ENCODE measurements around the gene PTK7. TPM values are rescaled to one million over a fixed set of nuclear protein-coding genes. Genes with fewer than 3 reads are reported as not detected.

Gene PTK7
- total RNA-seq, 1 donor from 2014 or later = 68.0 TPM

DNA sequence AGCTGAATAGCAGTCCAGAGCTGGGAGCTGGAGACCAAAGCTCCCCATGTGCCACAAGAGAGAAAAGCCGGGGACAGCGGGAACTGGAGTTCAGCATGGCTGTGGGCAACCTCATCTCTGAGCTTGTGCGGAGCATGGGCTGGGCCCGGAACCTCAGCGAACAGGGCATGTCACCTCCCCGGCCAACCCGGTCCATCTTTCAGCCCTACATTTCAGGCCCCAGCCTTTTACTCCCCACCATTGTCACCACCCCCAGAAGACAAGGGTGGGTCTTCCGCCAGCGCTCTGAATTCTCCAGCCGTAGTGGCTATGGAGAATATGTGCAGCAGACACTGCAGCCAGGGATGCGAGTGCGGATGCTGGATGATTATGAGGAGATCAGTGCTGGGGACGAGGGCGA, 109.9 kb downstream of the PTK7 start:
- H3K27ac ChIP-seq = no peak overlapping the region
- H3K9ac ChIP-seq = no peak overlapping the region
- H3K4me1 ChIP-seq = no peaks in the 10 kb centered on the region
- no peak overlapping the region for H3K4me3 Mint-ChIP-seq
- peaks cover 3% of the 10 kb centered on the region for H3K36me3 ChIP-seq
- no peak overlapping the region for H3K27ac Mint-ChIP-seq
- DNase-seq (ENCODE audit: low spot score) = no peak
- H3K79me2 ChIP-seq (ENCODE audit: low read depth) = no peaks in the 10 kb centered on the region
- no peaks in the 10 kb centered on the region for H3K9me3 Mint-ChIP-seq
- H3K4me3 ChIP-seq = no peak overlapping the region
- H3K27me3 ChIP-seq = no peaks in the 10 kb centered on the region
- peaks cover 19% of the 10 kb centered on the region for H3K4me1 Mint-ChIP-seq
- H2AFZ ChIP-seq (replicated peaks) = no peak overlapping the region
- peaks cover 23% of the 10 kb centered on the region for H3F3A ChIP-seq (ENCODE audit: low read depth)
- H3K36me3 Mint-ChIP-seq = peaks cover 16% of the 10 kb centered on the region
- no peaks in the 10 kb centered on the region for H4K20me1 ChIP-seq (ENCODE audit: low read depth)
- no peaks in the 10 kb centered on the region for H3K9me3 ChIP-seq (ENCODE audit: low read depth)
- TF ChIP-seq EZH2 (IDR thresholded peaks at IDR 0.05) = no peak
- H3K27me3 Mint-ChIP-seq (ENCODE audit: insufficient read depth, low read depth) = peaks cover 7% of the 10 kb centered on the region
- no peak overlapping the region for H3K4me2 ChIP-seq

DNA sequence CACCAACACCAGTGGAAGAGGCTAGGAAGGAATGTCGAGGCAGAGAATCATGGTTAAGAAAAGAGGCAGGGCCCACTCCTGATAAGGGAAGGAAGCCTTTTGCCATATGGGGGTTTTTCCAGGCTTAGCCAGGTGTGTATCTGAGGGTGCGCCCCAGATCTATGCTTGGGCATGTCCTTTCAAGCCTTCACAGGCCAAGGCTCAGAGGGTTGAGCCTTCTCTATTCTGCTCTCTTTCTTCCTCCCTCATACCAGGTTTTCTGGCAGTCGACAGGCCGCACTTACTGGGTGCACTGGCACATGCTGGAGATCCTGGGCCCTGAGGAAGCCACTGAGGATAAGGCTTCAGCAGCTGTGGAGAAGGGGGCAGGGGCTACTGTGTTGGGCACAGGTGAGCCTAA, 110.6 kb downstream of the PTK7 start:
- Histone ChIP-seq H3F3A (ENCODE audit: low read depth) (peaks cover 16% of the 10 kb centered on the region), H4K20me1 (ENCODE audit: low read depth) (no peaks in the 10 kb centered on the region), H3K79me2 (ENCODE audit: low read depth) (no peaks in the 10 kb centered on the region), H2AFZ (replicated peaks) (no peak overlapping the region), H3K27ac (no peak overlapping the region), H3K36me3 (peaks cover 3% of the 10 kb centered on the region), H3K9me3 (ENCODE audit: low read depth) (no peaks in the 10 kb centered on the region), H3K4me3 (no peak overlapping the region), H3K27me3 (no peaks in the 10 kb centered on the region), H3K4me2 (no peak overlapping the region), H3K4me1 (no peaks in the 10 kb centered on the region), H3K9ac (no peak overlapping the region)
- DNase-seq (ENCODE audit: low spot score) = no peak
- H3K4me1 Mint-ChIP-seq = peaks cover 12% of the 10 kb centered on the region
- H3K9me3 Mint-ChIP-seq = no peaks in the 10 kb centered on the region
- H3K4me3 Mint-ChIP-seq = no peak overlapping the region
- peaks cover 4% of the 10 kb centered on the region for H3K27me3 Mint-ChIP-seq (ENCODE audit: insufficient read depth, low read depth)
- TF ChIP-seq EZH2 (IDR thresholded peaks at IDR 0.05) = no peak
- TF ChIP-seq, protein P1, sequence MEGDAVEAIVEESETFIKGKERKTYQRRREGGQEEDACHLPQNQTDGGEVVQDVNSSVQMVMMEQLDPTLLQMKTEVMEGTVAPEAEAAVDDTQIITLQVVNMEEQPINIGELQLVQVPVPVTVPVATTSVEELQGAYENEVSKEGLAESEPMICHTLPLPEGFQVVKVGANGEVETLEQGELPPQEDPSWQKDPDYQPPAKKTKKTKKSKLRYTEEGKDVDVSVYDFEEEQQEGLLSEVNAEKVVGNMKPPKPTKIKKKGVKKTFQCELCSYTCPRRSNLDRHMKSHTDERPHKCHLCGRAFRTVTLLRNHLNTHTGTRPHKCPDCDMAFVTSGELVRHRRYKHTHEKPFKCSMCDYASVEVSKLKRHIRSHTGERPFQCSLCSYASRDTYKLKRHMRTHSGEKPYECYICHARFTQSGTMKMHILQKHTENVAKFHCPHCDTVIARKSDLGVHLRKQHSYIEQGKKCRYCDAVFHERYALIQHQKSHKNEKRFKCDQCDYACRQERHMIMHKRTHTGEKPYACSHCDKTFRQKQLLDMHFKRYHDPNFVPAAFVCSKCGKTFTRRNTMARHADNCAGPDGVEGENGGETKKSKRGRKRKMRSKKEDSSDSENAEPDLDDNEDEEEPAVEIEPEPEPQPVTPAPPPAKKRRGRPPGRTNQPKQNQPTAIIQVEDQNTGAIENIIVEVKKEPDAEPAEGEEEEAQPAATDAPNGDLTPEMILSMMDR (IDR thresholded peaks at IDR 0.05) = no peak
- no peak for TF ChIP-seq EZH2phosphoT487 (IDR thresholded peaks at IDR 0.05)
- no peak overlapping the region for H3K27ac Mint-ChIP-seq
- H3K36me3 Mint-ChIP-seq = peaks cover 16% of the 10 kb centered on the region

DNA sequence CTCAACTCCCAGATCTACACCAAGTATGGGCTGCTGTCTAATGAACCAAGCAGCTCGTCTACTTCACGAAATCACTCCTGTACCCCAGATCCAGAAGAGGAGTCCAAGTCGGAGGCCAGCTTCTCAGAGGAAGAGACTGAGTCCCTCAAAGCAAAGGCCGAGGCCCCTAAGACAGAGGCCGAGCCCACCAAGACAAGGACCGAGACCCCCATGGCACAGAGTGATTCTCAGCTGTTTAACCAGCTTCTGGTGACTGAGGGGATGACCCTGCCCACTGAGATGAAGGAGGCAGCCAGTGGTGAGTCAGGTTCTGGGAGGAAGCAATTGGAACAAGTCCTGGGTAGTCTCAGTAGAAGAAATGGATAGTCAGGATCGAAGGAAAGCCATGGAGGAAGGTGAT, 111.7 kb downstream of the PTK7 start:
- peaks cover 4% of the 10 kb centered on the region for H3K27me3 Mint-ChIP-seq (ENCODE audit: insufficient read depth, low read depth)
- Histone ChIP-seq H3F3A (ENCODE audit: low read depth) (peaks cover 6% of the 10 kb centered on the region), H4K20me1 (ENCODE audit: low read depth) (no peaks in the 10 kb centered on the region), H3K4me2 (no peak overlapping the region), H3K79me2 (ENCODE audit: low read depth) (no peaks in the 10 kb centered on the region), H3K27ac (no peak overlapping the region), H3K9ac (no peak overlapping the region), H3K36me3 (peaks cover 3% of the 10 kb centered on the region), H3K27me3 (no peaks in the 10 kb centered on the region), H2AFZ (replicated peaks) (no peak overlapping the region), H3K4me3 (no peak overlapping the region), H3K4me1 (no peaks in the 10 kb centered on the region), H3K9me3 (ENCODE audit: low read depth) (no peaks in the 10 kb centered on the region)
- H3K36me3 Mint-ChIP-seq = peaks cover 19% of the 10 kb centered on the region
- no peak for TF ChIP-seq EZH2 (IDR thresholded peaks at IDR 0.05)
- TF ChIP-seq, protein P1 (IDR thresholded peaks at IDR 0.05) = no peak
- no peak for TF ChIP-seq EZH2phosphoT487 (IDR thresholded peaks at IDR 0.05)
- no peak for DNase-seq (ENCODE audit: low spot score)
- no peak overlapping the region for H3K27ac Mint-ChIP-seq
- peaks cover 6% of the 10 kb centered on the region for H3K4me1 Mint-ChIP-seq
- no peak overlapping the region for H3K4me3 Mint-ChIP-seq
- no peaks in the 10 kb centered on the region for H3K9me3 Mint-ChIP-seq

DNA sequence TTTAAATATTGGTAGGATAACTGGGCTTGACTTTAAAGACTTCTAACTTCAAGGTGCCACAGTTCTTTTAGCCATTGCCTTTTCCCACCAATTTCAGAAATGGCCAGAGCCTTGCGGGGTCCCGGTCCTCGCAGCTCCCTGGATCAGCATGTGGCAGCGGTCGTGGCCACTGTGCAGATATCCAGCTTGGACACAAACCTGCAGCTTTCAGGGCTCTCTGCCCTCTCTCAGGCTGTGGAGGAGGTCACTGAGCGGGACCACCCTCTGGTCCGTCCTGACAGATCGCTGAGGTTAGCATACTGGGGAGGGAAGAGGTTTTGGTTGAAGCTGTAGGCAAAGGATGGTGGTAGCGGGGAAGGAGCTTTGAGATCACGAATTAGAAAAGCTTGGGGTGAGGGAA, 112.3 kb downstream of the PTK7 start:
- Histone ChIP-seq H3F3A (ENCODE audit: low read depth) (peaks cover under 1% of the 10 kb centered on the region), H3K36me3 (peaks cover 3% of the 10 kb centered on the region), H3K4me3 (no peak overlapping the region), H4K20me1 (ENCODE audit: low read depth) (no peaks in the 10 kb centered on the region), H3K27ac (no peak overlapping the region), H3K9me3 (ENCODE audit: low read depth) (no peaks in the 10 kb centered on the region), H3K27me3 (no peaks in the 10 kb centered on the region), H2AFZ (replicated peaks) (no peak overlapping the region), H3K9ac (no peak overlapping the region), H3K4me2 (no peak overlapping the region), H3K4me1 (no peaks in the 10 kb centered on the region), H3K79me2 (ENCODE audit: low read depth) (no peaks in the 10 kb centered on the region)
- H3K4me3 Mint-ChIP-seq = no peak overlapping the region
- no peaks in the 10 kb centered on the region for H3K9me3 Mint-ChIP-seq
- no peak for DNase-seq (ENCODE audit: low spot score)
- peaks cover 19% of the 10 kb centered on the region for H3K36me3 Mint-ChIP-seq
- H3K27ac Mint-ChIP-seq = no peak overlapping the region
- TF ChIP-seq EZH2phosphoT487 (IDR thresholded peaks at IDR 0.05) (no peak), EZH2 (IDR thresholded peaks at IDR 0.05) (no peak)
- TF ChIP-seq, protein P1 (IDR thresholded peaks at IDR 0.05) = no peak
- H3K27me3 Mint-ChIP-seq (ENCODE audit: insufficient read depth, low read depth) = peaks cover 5% of the 10 kb centered on the region
- H3K4me1 Mint-ChIP-seq = peaks cover under 1% of the 10 kb centered on the region

Measured in neural progenitor cell (in vitro differentiated cells).